CD4-positive, alpha-beta T cell treated with Interleukin-15 for 1 hour (primary cell): Measurements from ENCODE around the gene PTPRD.
"Not testable (repeated sequence)": the region's sequence is repeated elsewhere in the genome, so short reads cannot be mapped to it uniquely, and the experiment has no call there.

Source experiments
- DNase-seq: peaks from one replicate; pipeline ENCODE4 v3.0.0-alpha.2; 2020

The PTPRD gene

GRCh38 chr9:9426454-9426853 lies 1186.3 kb downstream of the PTPRD start:
- DNase-seq = not testable (repeated sequence)

- DNase-seq = no peak
These were observed 1200.6 kb downstream of the PTPRD start for GRCh38 chr9:9412241-9412640.

DNA sequence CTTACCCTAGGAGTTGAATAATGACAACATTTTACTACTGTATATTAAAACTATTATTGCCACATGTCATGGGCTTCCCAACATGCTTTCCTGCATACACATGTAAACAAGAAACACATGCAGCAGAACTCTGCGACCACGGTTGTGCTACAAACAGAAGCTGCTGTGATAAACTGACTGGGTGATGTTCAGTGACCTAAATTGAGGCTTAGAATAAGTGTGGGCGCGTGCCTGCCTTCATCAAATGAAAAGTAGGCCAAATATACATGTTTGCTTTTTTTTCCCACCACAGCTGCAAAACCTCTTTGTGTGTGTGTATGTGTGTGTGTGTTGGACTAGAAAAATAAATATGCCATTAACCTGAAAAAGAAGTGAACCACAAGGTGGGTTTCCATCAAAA lies 1202.1 kb downstream of the PTPRD start:
- no peak for DNase-seq

GRCh38 chr9:9399982-9400381 lies 1212.8 kb downstream of the PTPRD start:
- DNase-seq = no peak

DNA sequence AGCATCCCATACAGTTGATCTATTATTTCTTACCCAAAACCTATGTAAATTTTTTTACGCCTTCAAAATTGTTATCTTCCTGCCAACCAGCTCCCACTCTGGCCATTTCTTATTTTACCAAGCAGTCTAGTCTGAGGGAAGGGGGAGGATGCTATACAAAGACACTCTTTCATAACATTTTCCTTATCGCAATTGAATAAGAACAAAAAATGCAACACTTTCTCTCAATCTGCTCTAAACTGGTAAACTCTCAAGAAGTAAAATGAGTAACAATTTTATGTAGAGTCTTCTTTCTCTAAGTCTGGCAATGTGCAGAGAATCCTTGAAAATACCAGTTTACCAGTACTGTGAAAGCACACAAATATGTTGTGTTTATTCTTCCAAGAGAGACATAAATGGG lies 1216.3 kb downstream of the PTPRD start:
- no peak for DNase-seq

- no peak for DNase-seq
These were observed 1217.3 kb downstream of the PTPRD start for GRCh38 chr9:9395539-9395938.

- DNase-seq = no peak
These were observed 1220.0 kb downstream of the PTPRD start for GRCh38 chr9:9392755-9393154.

GRCh38 chr9:9389904-9390303 lies 1222.9 kb downstream of the PTPRD start:
- no peak for DNase-seq

DNA sequence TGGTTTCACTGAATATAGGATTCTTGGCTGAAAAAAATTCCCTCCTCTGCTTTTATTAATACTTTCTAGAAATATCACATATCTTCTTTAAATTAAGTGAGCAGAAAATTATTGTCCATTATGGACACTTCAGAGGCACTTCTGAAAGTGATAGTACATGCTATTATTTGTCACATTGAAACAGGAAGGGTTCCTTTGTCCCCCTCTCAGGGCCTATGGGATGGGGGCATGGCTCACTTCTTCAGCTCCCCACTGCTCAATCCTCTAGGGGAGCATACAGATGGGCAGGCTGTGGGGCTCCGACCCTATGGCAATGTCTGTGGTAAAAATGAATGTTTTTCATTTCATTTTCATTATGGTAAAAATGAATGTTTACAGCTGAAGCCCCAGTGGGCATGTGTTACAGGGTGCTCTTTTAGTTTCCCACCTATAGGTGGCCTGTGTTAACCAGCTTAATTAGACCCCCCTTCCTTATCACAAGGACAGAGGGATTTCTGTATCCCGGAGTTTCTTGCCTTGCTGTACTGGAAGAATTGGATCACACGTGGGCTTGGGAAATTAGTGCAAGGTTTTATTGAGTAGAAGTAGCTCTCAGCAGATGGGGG lies 1225.2 kb downstream of the PTPRD start:
- no peak for DNase-seq

DNA sequence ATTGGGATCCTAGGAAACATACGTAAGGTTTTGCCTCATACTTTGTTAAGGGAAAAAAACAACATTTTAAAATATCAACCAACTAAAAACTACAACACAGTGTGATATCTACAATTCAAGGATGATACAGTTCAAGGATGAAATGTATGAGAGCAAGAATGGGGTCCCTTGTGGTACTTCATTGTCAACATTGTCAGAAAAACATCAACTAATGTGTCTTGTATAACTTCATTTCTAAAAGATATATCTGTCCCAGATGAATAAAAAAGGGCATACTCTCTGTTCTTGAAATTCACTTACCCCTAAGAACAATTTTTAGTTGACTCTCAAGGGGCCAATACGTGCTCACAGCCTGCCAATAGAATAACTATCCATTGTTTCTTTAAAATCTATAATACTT lies 1250.5 kb downstream of the PTPRD start:
- DNase-seq = no peak

DNA sequence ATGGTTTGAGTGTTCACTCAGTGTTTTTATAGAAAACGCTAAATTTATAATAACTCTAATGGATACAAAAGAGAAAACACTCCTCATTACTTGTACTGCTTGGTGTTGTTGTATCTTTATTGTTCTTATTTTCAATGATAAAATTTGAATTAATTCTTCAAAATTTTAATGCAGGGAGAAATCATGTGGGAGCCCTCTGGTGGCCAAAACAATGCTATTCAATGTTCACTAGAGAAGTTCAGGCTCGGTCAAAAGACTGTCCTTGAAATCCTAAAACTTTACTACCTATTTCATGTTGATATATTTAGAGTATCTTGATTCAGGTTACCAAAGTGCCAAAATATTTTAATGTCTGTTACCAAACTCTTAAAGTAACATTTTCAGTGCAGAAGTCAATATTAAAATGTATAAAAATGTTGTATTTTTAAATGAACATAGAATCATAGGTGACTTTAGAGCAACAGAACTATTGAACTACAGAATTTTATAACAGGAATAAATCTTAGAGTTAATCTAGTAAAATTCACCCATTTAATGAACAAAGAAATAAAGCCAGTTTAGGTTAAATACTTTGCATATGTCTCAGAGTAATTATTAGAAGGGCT lies 1259.8 kb downstream of the PTPRD start:
- DNase-seq = no peak

GRCh38 chr9:9341203-9341602 lies 1271.6 kb downstream of the PTPRD start:
- DNase-seq = no peak

GRCh38 chr9:9337129-9337528 lies 1275.7 kb downstream of the PTPRD start:
- no peak for DNase-seq

DNA sequence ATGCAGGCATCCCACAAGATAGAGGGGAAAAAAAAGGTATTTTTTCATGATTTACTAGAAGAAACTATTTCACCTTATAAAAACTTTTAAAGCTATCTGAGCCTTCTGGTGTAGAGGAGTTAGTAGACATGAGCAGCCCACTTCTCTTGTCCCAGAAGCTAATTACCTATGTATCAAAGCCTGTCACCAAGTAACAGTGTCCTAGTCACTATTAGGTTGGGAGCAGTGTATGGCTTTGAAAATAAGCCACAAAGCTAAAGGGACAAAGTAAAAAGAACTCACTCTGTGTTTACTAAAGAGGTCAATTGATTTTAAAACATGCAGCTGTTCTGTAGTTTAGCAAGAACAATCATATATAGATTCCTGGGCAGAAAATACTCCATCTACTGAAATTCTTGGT lies 1286.1 kb downstream of the PTPRD start:
- DNase-seq = no peak

GRCh38 chr9:9319007-9319406 lies 1293.8 kb downstream of the PTPRD start:
- DNase-seq = no peak

DNA sequence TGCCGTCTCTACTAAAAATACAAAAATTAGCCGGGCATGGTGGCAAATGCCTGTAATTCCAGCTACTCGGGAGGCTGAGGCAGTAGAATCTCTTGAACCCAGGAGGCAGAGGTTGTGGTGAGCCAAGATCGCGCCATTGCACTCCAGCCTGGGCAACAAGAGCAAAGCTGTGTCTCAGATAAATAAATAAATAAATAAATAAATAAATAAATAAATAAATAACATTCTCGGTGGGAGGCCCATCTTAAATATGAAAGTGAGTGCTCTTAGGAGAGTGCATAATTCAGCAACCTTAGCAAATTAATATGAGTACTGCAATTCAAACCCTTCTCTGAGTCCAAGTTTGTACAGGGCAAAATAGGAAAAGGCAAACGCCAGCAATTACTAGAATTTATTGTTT lies 1302.1 kb downstream of the PTPRD start:
- DNase-seq = not testable (repeated sequence)

DNA sequence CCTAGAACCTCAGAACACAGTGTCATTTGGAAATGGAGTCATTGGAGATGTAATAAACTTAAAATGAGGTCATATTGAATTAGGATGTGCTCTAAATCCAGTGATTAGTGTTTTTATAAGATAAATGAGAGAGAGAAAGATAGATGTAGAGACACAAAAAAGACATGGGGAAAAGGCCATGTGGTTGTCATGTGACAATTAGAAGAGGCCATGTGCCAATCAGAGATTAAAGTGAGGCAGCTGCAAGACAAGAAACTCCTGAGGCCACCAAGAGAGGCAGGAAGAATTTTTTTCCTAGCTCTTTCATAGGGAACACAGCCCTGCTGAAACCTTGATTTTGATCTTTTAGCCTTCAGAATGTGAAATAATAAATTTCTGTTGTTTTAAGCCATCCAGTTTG lies 1307.2 kb downstream of the PTPRD start:
- no peak for DNase-seq

DNA sequence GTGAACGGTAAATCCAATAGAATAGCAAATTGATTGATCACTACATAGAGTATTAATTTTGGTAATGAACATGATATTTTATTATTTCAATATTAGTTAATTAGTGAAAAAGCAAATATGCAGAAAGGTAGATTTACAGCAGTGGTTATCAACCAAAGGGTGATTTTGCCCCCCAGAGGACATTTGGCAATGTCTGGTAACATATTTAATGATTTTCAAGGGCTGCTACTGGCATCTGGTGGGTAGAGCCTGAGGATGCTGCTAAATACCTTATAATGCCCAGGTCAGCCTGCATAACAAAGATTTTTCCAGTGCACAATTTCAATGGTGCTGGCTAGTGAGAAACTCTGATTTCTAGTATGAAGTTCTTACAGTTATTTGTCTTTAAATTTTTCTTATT lies 1313.7 kb downstream of the PTPRD start:
- no peak for DNase-seq

- no peak for DNase-seq
These were observed 1326.8 kb downstream of the PTPRD start for GRCh38 chr9:9286001-9286400.

DNA sequence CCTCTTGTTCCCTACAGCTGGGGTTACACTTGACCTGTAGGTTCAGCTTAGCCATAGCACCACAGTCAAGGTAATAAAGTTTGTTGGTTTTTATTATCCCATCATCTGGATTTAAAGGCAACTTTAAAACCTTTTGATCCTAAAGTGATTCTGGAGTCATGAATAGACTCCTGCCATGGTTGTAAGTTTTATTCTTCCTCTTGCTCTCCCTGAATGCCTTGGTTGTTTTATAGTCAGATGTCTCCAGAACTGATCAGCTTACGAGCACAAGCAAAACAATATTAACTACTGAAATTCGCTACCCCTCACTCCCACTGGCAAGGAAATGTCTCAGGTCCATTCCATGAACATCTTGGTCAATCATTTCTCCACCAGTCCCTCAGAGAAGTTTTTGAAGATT lies 1328.6 kb downstream of the PTPRD start:
- DNase-seq = no peak

DNA sequence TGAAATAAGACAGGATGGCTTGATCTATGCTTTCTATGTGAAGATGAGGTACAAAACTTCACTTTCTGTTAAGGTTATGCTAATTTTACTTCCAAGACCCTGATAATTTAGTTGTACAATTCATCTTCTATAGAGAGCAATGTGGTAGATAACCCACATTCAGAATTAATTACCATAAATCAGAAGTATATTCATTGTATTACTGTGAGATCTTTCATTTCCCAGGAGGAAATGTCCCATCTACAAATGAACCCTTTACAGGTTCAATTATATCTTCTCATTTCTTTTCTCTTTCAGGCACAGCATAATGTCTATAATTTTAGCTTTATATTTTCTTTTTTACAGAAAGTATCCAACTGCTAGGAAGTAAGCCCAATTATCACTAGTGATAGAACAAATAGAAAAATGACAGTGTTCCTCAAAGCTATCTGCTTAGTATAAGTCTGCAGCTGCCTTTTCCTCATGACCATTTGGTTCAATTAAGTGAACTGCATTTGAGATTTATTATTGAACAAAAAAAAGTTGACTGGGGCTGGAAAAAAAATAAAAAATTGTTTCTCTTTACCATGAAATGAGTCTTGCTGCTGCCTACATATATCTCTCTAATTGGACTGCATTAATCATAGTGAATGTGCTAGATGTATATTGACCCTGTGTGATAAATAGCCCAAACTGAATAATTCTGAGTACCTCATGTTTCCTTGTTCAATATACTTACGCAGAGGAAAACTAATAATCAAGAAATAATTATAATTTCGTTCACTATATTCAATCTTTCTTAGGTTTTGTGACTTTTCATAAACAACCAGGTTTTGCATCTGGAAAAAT lies 1329.4 kb downstream of the PTPRD start:
- no peak for DNase-seq

DNA sequence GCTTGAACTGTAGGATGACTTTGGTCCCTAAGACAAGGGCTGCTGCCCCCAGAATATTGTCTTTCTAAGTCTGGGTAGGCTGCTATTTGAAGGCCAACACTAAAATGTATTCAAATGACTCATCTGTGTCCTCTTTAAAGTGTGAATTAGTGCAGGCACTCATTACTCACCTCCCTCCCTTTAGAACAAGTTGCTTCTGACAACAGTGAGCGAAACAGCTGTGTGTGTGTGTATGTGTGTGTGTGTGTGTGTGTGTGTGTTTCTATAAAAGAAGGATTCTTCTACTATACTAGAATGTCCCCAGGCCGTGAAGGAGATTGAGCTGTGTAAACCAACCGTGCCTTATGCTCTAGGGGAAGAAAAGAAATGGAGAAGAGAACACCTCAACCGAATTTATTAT lies 1337.2 kb downstream of the PTPRD start:
- no peak for DNase-seq

DNA sequence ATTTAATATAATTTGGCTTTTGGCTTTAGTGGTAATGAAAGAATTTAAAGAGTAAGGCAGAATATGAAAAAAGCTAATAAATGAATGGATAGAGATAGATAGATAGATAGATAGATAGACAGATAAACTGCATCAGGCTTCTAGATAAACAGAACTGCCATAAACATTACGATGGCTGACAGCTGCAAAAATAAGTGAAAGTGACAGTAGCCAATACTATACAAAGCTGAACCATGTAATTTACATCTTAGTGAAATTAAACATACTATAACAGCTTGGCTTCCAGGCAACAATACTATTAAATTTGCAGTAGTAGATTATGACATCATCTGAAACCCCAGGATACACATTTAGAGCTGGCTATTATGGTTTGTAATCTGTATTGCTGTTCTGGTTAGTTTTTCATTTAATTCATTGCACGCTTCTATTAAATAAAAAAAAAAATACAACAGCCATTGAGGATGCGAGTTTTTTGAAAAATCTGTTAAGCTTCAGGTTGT lies 1354.8 kb downstream of the PTPRD start:
- DNase-seq = no peak

- DNase-seq = no peak
These were observed 1366.1 kb downstream of the PTPRD start for GRCh38 chr9:9246726-9247125.
